Heart left ventricle (tissue), 16 donors: ENCODE results near the gene KIF26B. TPM values are rescaled to one million over a fixed set of nuclear protein-coding genes. Genes with fewer than 3 reads are reported as not detected.

Source experiments
- ATAC-seq, 4 donors: fragments of 200-7000 bp; cut with Tn5 transposase; one replicate each; pipeline ENCODE4 v1.9.1; 2020 to 2022; ENCODE audit warnings: moderate library complexity in 4 of 4, mild to moderate bottlenecking in 3 of 4, moderate number of reproducible peaks in 1 of 4
- DNase-seq, 5 donors: peaks; one replicate each; pipeline ENCODE4 v3.0.0-alpha.2; 2020
- H3K27ac ChIP-seq, 12 donors: fragments of 200-600 bp; sonication (generic) in 4 of 12; one replicate each; pipeline versions ENCODE4 v1.5.0 to v1.8.0; 2016 to 2022; ENCODE audit warnings: mild to moderate bottlenecking in 2 of 12
- H3K27me3 ChIP-seq, 9 donors: fragments of 200-600 bp; sonication (generic) in 2 of 9; one replicate each; pipeline versions ENCODE4 v1.5.1 to v1.8.0; 2016 to 2022; ENCODE audit warnings: mild to moderate bottlenecking in 3 of 9
- H3K36me3 ChIP-seq, 9 donors: fragments of 200-600 bp; sonication (generic) in 2 of 9; one replicate each; pipeline versions ENCODE4 v1.5.0 to v1.8.0; 2018 to 2022; ENCODE audit warnings: mild to moderate bottlenecking in 2 of 9
- H3K4me1 ChIP-seq, 12 donors: fragments of 200-600 bp; sonication (generic) in 4 of 12; one replicate each; pipeline versions ENCODE4 v1.5.0 to v1.8.0; 2016 to 2022; ENCODE audit warnings: mild to moderate bottlenecking in 3 of 12
- H3K4me3 ChIP-seq, 12 donors: fragments of 200-600 bp; sonication (generic) in 4 of 12; one replicate each; pipeline versions ENCODE4 v1.5.0 to v1.8.0; 2017 to 2022; ENCODE audit warnings: mild to moderate bottlenecking in 9 of 12, moderate library complexity in 4 of 12
- H3K9me3 ChIP-seq, 12 donors: fragments of 200-600 bp; sonication (generic) in 4 of 12; one replicate each; pipeline versions ENCODE4 v1.5.0 to v1.8.0; 2016 to 2022; ENCODE audit warnings: mild to moderate bottlenecking in 1 of 12
- CTCF ChIP-seq, 12 donors: fragments of 200-600 bp; sonication (generic) in 4 of 12; IDR thresholded peaks; one replicate each; pipeline versions ENCODE4 v1.5.0 to v1.8.0; 2018 to 2022; ENCODE audit warnings: antibody characterized with exemption in 12 of 12, mild to moderate bottlenecking in 5 of 12
- POLR2A ChIP-seq, 2 donors: fragments of 450-650 bp; IDR thresholded peaks; one replicate each; pipeline ENCODE4 v1.6.1; 2017; ENCODE audit warnings: antibody characterized with exemption in 2 of 2, mild to moderate bottlenecking in 2 of 2, moderate library complexity in 2 of 2
- WGBS, 4 donors: extraction: QIAGEN DNeasy Blood & Tissue Kit in 2 of 4; methylation state at CpG; one replicate each; pipeline versions ENCODE4 v1.1.5 to v1.1.7; 2013 to 2018; 5-methylcytosine and 5-hydroxymethylcytosine counted together
- intact Hi-C, 10 donors: fragments of 100-400 bp; cut with DNase I; formaldehyde crosslinking; loops; one replicate each; pipeline versions ENCODE4 v1.11.1 to v1.14.2; 2022
- polyA plus RNA-seq, 2 donors: library from polyadenylated mRNA; stranded (reverse); fragments of 200-250 nt; gene quantifications; one replicate each; pipeline ENCODE4 v1.2.3, GENCODE V29; 2013
- total RNA-seq, 9 donors: library from RNA; depleted of rRNA in 2 of 9; stranded (reverse); fragments of >200 nt in 2 of 9; fragmentation: NEBNext Ultra II Directional in 3 of 9; extraction: Animal tissue kit (Norgen Biotek cat#: 25700) in 3 of 9; gene quantifications; one replicate each; pipeline versions ENCODE4 v1.1.0 to v1.2.4, GENCODE V29; 2016 to 2023
- donor health status: ischemic (EF 13 %, LVEDD 7.1; RV severe dilation, severe dysfunction).
- donor health status: healthy with polysubstance abuse.
- donor health status: DM: no; HTN: yes; CAD: no.
- donor health status: DM: no; HTN: no; CAD: no.
- donor health status: ischemic (EF 25% LVEDD 6.9; RV normal size, moderate dysfunction).
- donor health status: ischemic (EF 25% LVEDD 5.7; RV mildly dilated, moderate dysfunction).
- donor health status: healthy.
- donor health status: DM: yes; HTN: yes; CAD: no.
- donor health status: ischemic (EF 35%, LVEDD 5.7; RV mildly dilated, moderate dysfunction).
- donor health status: nonischemic (EF 11% LVEDD 7.7; RV severe dilation, severe dysfunction).
- donor health status: DM: yes; HTN: yes; CAD: no.
- donor health status: PGD.
- donor health status: ischemic (EF 29% LVEDD 5.4; RV normal size, mild dysfunction).
- donor health status: nonischemic (EF 23%, LVEDD 6.1; RV moderate dilation, normal function).

The KIF26B gene
- total and polyA plus RNA-seq, 11 donors = 1.2 to 7.0 (median 2.3) TPM

- TF ChIP-seq CTCF (IDR thresholded peaks at IDR 0.05) = no peak
- TF ChIP-seq POLR2A (IDR thresholded peaks at IDR 0.05) = no peak
- H3K36me3 ChIP-seq = no peaks in the 10 kb centered on the region
- DNase-seq = no peak
- H3K27me3 ChIP-seq = no peaks in the 10 kb centered on the region
- no peak for ATAC-seq
- H3K27ac ChIP-seq = no peak overlapping the region
- no peaks in the 10 kb centered on the region for H3K9me3 ChIP-seq
- 90 to 91% (median 91%) methylated on average over 6 of the region's 6 CpGs for WGBS, 4 donors
- intact Hi-C loops = no loop called here
- H3K4me1 ChIP-seq = no peaks in the 10 kb centered on the region
- H3K4me3 ChIP-seq = no peak overlapping the region
Observed at GRCh38 chr1:245469006-245469405, 314.2 kb downstream of the KIF26B start.

DNA sequence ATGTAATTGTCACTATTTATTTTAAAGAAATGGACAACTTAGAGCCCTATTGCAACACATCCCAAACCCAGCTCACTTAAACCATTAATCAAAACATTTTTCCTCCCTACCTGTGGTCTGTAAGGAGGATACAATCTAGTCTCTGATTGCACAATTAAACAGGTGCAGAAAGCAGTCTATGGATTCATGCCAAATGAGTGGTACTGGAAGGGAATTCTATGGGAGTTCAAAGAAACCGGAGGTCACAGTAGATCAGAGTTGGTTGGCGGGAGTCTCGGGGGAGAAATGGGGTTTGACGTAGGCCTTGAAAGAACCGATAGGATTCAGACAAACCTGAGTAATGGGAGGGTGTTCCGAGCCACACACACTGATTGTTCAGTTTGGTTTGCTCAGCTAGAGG, 314.9 kb downstream of the KIF26B start:
- Histone ChIP-seq H3K27ac (no peak overlapping the region), H3K36me3 (no peaks in the 10 kb centered on the region), H3K9me3 (no peaks in the 10 kb centered on the region), H3K4me3 (no peak overlapping the region), H3K27me3 (no peaks in the 10 kb centered on the region), H3K4me1 (no peaks in the 10 kb centered on the region)
- intact Hi-C loops = loop anchor here in 1 of 10 donors (10.0 kb wide), 1 partner anchor 55 kb away; no protein-coding TSS in a partner anchor
- no peak for TF ChIP-seq POLR2A (IDR thresholded peaks at IDR 0.05)
- TF ChIP-seq CTCF (IDR thresholded peaks at IDR 0.05) = no peak
- DNase-seq = no peak
- 92 to 95% (median 94%) methylated on average over 6 of the region's 6 CpGs for WGBS, 4 donors
- no peak for ATAC-seq

DNA sequence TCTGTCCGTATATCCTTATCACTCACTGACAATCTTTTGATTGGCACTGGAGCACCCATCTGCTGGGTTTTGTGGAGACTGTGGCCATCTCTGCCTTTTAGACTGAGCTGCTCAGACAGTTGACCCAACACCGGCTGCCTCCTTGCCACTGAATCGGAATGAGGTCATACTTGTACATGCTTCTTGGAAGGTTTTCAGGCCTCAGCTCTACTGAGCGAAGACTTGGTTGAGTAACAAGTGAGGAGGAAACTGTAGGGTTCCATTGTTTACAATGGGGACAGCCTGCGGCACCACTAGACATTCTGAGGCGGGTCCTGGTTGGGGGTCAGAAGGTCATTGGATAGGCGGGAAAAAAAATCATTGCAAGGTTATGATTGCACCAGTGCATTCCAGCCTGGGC, 320.3 kb downstream of the KIF26B start:
- no peaks in the 10 kb centered on the region for H3K9me3 ChIP-seq
- TF ChIP-seq POLR2A (IDR thresholded peaks at IDR 0.05) = no peak
- no peak for TF ChIP-seq CTCF (IDR thresholded peaks at IDR 0.05)
- intact Hi-C loops = loop anchor here in 1 of 10 donors (10.0 kb wide), 1 partner anchor 60 kb away; no protein-coding TSS in a partner anchor
- no peaks in the 10 kb centered on the region for H3K27me3 ChIP-seq
- no peak for DNase-seq
- 89 to 93% (median 90%) methylated on average over 7 of the region's 7 CpGs for WGBS, 4 donors
- H3K4me3 ChIP-seq = no peak overlapping the region
- H3K36me3 ChIP-seq = no peaks in the 10 kb centered on the region
- H3K4me1 ChIP-seq = no peaks in the 10 kb centered on the region
- H3K27ac ChIP-seq = no peak overlapping the region
- no peak for ATAC-seq

DNA sequence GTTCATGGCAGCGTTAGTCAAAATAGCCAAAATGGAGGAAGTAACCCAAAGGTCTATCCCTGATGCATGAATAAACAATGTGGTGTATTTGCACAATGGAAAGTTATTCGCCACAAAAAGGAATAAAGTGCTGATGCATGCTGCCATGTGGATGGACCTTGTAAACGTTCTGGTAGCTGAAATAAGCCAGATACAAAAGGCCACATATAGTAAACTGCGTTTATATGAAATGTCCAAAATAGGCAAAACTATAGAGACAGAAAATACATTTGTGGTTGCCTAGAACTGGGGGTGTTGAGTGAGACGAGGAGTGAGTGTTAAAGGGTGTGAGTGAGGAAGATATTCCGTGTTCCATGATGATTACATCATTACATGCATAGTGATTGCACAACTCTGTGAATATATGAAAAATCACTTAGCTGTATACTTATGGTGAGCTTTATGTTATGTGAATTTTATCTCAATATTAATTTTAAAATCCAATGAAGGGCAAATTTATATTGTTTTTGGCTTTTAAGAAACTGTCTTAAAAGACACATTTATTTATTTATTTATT, 321.3 kb downstream of the KIF26B start:
- 83 to 87% (median 86%) methylated on average over 6 of the region's 6 CpGs for WGBS, 4 donors
- TF ChIP-seq POLR2A (IDR thresholded peaks at IDR 0.05) (no peak), CTCF (IDR thresholded peaks at IDR 0.05) (no peak)

More for the DNA sequence above, 321.3 kb downstream of the KIF26B start:
- intact Hi-C loops = loop anchor here in 1 of 10 donors (10.0 kb wide), 1 partner anchor 61 kb away; no protein-coding TSS in a partner anchor
- H3K36me3 ChIP-seq = no peaks in the 10 kb centered on the region
- ATAC-seq = no peak
- no peaks in the 10 kb centered on the region for H3K9me3 ChIP-seq
- peaks cover 0 to 2% (median 0%) of the 10 kb centered on the region in 12 donors for H3K4me1 ChIP-seq
- DNase-seq = no peak
- H3K4me3 ChIP-seq = no peak overlapping the region
- no peaks in the 10 kb centered on the region for H3K27me3 ChIP-seq
- no peak overlapping the region for H3K27ac ChIP-seq
